ENCODE results near the gene CELSR1. TPM values are rescaled to one million over a fixed set of nuclear protein-coding genes. Genes with fewer than 3 reads are reported as not detected.

CELSR1 gene
- total RNA-seq, 2 experiments from 2014 or later: 1.0 to 1.1 TPM

DNA sequence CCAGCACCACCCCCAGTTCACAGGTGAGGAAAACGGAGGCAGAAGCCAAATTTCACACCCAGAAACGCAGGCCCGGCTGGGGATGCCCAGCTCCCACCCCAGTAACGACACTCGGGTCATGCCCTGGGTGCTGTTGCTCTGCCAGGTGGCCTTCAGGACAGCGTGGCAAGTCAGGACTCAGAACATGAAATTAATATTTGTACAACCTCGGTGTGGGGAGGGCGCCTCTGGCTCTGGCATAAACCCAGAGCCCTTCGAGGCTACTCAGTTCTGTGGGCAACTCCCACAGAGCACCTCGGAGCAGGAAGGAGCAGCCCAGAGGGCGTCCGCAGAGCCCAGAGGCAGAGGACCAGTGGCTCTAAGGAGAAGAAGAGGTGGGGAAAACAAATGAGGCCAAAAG lies 71.6 kb downstream of the CELSR1 start:
- Histone ChIP-seq H3K27me3 (ENCODE audit: control insufficient read depth in 1 of 2, insufficient read depth in 2 of 2, low read length in 2 of 2) (no peaks in the 10 kb centered on the region), H3K4me1 (ENCODE audit: insufficient read depth, low read length) (no peaks in the 10 kb centered on the region), H3K9me3 (ENCODE audit: control insufficient read depth in 1 of 2, insufficient read depth in 1 of 2, low read length in 2 of 2) (no peaks in the 10 kb centered on the region), H3K4me3 (ENCODE audit: low read length) (no peak overlapping the region), H3K36me3 (ENCODE audit: insufficient read depth, low read length) (no peaks in the 10 kb centered on the region), H3K27ac (ENCODE audit: low read depth in 1 of 2, low read length in 2 of 2) (no peak overlapping the region)
- intact Hi-C loops (cut with DNase I, micrococcal nuclease): loop anchor here in 1 of 2 experiments (5.0 kb wide), 1 partner anchor 1393 kb away; no protein-coding TSS in a partner anchor
- CTCF ChIA-PET: no interaction called here
- TF ChIP-seq, protein P1, sequence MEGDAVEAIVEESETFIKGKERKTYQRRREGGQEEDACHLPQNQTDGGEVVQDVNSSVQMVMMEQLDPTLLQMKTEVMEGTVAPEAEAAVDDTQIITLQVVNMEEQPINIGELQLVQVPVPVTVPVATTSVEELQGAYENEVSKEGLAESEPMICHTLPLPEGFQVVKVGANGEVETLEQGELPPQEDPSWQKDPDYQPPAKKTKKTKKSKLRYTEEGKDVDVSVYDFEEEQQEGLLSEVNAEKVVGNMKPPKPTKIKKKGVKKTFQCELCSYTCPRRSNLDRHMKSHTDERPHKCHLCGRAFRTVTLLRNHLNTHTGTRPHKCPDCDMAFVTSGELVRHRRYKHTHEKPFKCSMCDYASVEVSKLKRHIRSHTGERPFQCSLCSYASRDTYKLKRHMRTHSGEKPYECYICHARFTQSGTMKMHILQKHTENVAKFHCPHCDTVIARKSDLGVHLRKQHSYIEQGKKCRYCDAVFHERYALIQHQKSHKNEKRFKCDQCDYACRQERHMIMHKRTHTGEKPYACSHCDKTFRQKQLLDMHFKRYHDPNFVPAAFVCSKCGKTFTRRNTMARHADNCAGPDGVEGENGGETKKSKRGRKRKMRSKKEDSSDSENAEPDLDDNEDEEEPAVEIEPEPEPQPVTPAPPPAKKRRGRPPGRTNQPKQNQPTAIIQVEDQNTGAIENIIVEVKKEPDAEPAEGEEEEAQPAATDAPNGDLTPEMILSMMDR (IDR thresholded peaks at IDR 0.05): no peak
- Mint-ChIP-seq H3K27ac (no peak overlapping the region), H3K36me3 (ENCODE audit: low read depth) (no peaks in the 10 kb centered on the region), H3K9me3 (no peaks in the 10 kb centered on the region), H3K4me1 (ENCODE audit: low read depth) (no peaks in the 10 kb centered on the region), H3K27me3 (no peaks in the 10 kb centered on the region), H3K4me3 (no peak overlapping the region)
- DNase-seq (no peak), ATAC-seq (ENCODE audit: poor library complexity) (no peak)
- POLR2A ChIA-PET: no interaction called here

DNA sequence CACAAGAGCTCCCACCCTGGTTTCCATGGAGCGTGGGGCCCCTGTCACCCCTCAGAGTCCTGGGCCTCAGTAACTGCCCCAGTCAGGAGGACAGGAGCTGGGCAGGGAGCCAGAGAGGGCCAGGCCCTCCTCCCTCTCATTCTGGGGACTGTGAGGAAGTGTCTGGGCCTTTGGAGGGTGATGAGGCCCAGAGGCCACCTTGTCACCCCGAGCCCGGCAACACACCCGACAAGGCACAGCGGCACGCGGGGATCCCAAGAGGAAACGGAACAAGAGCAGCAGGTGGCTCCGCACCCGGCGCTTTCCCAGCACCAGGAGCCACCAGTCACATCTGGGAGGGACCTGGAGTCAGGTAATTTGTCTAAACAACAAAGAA lies 72.1 kb downstream of the CELSR1 start:
- no peaks in the 10 kb centered on the region for H3K4me1 Mint-ChIP-seq (ENCODE audit: low read depth)
- H3K4me3 ChIP-seq (ENCODE audit: low read length): no peak overlapping the region
- no peak for DNase-seq
- no peak overlapping the region for H3K27ac ChIP-seq (ENCODE audit: low read depth in 1 of 2, low read length in 2 of 2)
- no peaks in the 10 kb centered on the region for H3K27me3 ChIP-seq (ENCODE audit: control insufficient read depth in 1 of 2, insufficient read depth in 2 of 2, low read length in 2 of 2)
- H3K36me3 Mint-ChIP-seq (ENCODE audit: low read depth): no peaks in the 10 kb centered on the region
- no peak overlapping the region for H3K4me3 Mint-ChIP-seq
- no peak overlapping the region for H3K27ac Mint-ChIP-seq
- ChIA-PET CTCF (no interaction called here), POLR2A (no interaction called here)
- no peaks in the 10 kb centered on the region for H3K9me3 ChIP-seq (ENCODE audit: control insufficient read depth in 1 of 2, insufficient read depth in 1 of 2, low read length in 2 of 2)
- no peaks in the 10 kb centered on the region for H3K27me3 Mint-ChIP-seq
- no peak for ATAC-seq (ENCODE audit: poor library complexity)
- no peaks in the 10 kb centered on the region for H3K9me3 Mint-ChIP-seq
- no peaks in the 10 kb centered on the region for H3K4me1 ChIP-seq (ENCODE audit: insufficient read depth, low read length)
- TF ChIP-seq, protein P1 (IDR thresholded peaks at IDR 0.05): no peak
- H3K36me3 ChIP-seq (ENCODE audit: insufficient read depth, low read length): no peaks in the 10 kb centered on the region
- intact Hi-C loops (cut with DNase I, micrococcal nuclease): loop anchor here in 1 of 2 experiments (5.0 kb wide), 1 partner anchor 1393 kb away; no protein-coding TSS in a partner anchor

DNA sequence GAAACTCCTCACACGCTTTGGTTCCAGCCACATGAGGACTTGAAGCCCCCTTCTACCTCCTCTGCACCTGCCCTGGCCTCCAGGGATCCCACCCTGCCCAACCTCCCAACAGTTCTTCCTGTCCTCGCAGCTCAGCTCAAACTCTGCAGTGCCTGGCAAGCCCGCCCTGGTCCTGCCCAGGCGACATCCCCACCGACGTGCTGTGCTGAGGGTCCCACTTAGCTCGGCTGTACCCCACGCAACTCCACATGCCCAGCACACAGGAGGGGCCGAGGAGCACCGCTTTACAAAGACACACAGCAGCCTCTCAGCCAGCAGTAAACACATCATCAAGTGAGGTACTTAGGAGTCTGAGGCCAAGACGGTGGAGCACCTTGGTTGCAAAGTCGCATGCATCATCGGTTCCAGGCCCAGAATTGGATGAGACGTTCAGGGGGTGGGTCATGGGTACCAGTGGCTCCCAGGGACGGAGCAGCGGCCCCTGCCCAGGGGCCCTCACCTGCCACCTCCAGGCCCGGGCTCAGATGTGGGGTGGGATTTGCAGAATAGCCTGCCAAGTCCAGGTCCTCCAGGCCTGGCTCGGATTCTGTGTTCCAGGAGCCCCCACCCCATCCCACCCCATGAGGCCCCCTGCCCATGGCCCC lies 72.6 kb downstream of the CELSR1 start:
- ChIA-PET CTCF (no interaction called here), POLR2A (no interaction called here)
- no peak overlapping the region for H3K4me3 ChIP-seq (ENCODE audit: low read length)
- no peaks in the 10 kb centered on the region for H3K27me3 ChIP-seq (ENCODE audit: control insufficient read depth in 1 of 2, insufficient read depth in 2 of 2, low read length in 2 of 2)
- no peak overlapping the region for H3K27ac ChIP-seq (ENCODE audit: low read depth in 1 of 2, low read length in 2 of 2)
- no peaks in the 10 kb centered on the region for H3K4me1 Mint-ChIP-seq (ENCODE audit: low read depth)
- ATAC-seq (ENCODE audit: poor library complexity) (no peak), DNase-seq (no peak)
- TF ChIP-seq, protein P1 (IDR thresholded peaks at IDR 0.05): no peak
- H3K27ac Mint-ChIP-seq: no peak overlapping the region
- H3K27me3 Mint-ChIP-seq: no peaks in the 10 kb centered on the region
- intact Hi-C loops (cut with DNase I, micrococcal nuclease): loop anchor here in 1 of 2 experiments (5.0 kb wide), 1 partner anchor 1393 kb away; no protein-coding TSS in a partner anchor
- H3K9me3 Mint-ChIP-seq: no peaks in the 10 kb centered on the region
- no peaks in the 10 kb centered on the region for H3K36me3 Mint-ChIP-seq (ENCODE audit: low read depth)
- no peaks in the 10 kb centered on the region for H3K9me3 ChIP-seq (ENCODE audit: control insufficient read depth in 1 of 2, insufficient read depth in 1 of 2, low read length in 2 of 2)
- no peaks in the 10 kb centered on the region for H3K36me3 ChIP-seq (ENCODE audit: insufficient read depth, low read length)
- H3K4me3 Mint-ChIP-seq: no peak overlapping the region
- H3K4me1 ChIP-seq (ENCODE audit: insufficient read depth, low read length): no peaks in the 10 kb centered on the region

All from CD4-positive, alpha-beta T cell (primary cell).